ENCODE measurements around the gene SLC24A4. TPM values are rescaled to one million over a fixed set of nuclear protein-coding genes. Genes with fewer than 3 reads are reported as not detected.

The SLC24A4 gene
- total RNA-seq, 2 donors from 2014 or later: not detected

- Mint-ChIP-seq H3K4me3 (no peak overlapping the region), H3K36me3 (ENCODE audit: insufficient read depth in 2 of 2) (no peaks in the 10 kb centered on the region), H3K27ac (no peak overlapping the region), H3K9me3 (no peaks in the 10 kb centered on the region), H3K27me3 (ENCODE audit: low read depth) (no peaks in the 10 kb centered on the region), H3K4me1 (ENCODE audit: low read depth) (peaks cover 8% of the 10 kb centered on the region)
- DNase-seq (no peak), ATAC-seq (replicated peaks in 1 of 2) (no peak)
Measured at GRCh38 chr14:92421751-92422150, 98.8 kb downstream of the SLC24A4 start.

GRCh38 chr14:92425101-92425500, 102.1 kb downstream of the SLC24A4 start:
- Mint-ChIP-seq H3K9me3 (peaks cover 0 to 2% of the 10 kb centered on the region in 2 donors), H3K4me1 (ENCODE audit: low read depth) (peaks cover 8% of the 10 kb centered on the region), H3K27me3 (ENCODE audit: low read depth) (no peaks in the 10 kb centered on the region), H3K27ac (no peak overlapping the region), H3K36me3 (ENCODE audit: insufficient read depth in 2 of 2) (no peaks in the 10 kb centered on the region), H3K4me3 (no peak overlapping the region)
- ATAC-seq (replicated peaks in 1 of 2) (no peak), DNase-seq (no peak)

GRCh38 chr14:92426237-92426636, 103.3 kb downstream of the SLC24A4 start:
- H3K36me3 Mint-ChIP-seq (ENCODE audit: insufficient read depth in 2 of 2): no peaks in the 10 kb centered on the region
- H3K27me3 Mint-ChIP-seq (ENCODE audit: low read depth): peaks cover 4% of the 10 kb centered on the region
- DNase-seq (no peak), ATAC-seq (replicated peaks in 1 of 2) (no peak)
- peaks cover 8% of the 10 kb centered on the region for H3K4me1 Mint-ChIP-seq (ENCODE audit: low read depth)
- H3K27ac Mint-ChIP-seq: no peak overlapping the region
- H3K9me3 Mint-ChIP-seq: peaks cover 0 to 2% of the 10 kb centered on the region in 2 donors
- no peak overlapping the region for H3K4me3 Mint-ChIP-seq

GRCh38 chr14:92427096-92427495, 104.1 kb downstream of the SLC24A4 start:
- Mint-ChIP-seq H3K4me3 (no peak overlapping the region), H3K9me3 (peaks cover 0 to 2% of the 10 kb centered on the region in 2 donors), H3K4me1 (ENCODE audit: low read depth) (peaks cover 8% of the 10 kb centered on the region), H3K27me3 (ENCODE audit: low read depth) (peaks cover 5% of the 10 kb centered on the region), H3K27ac (peak overlapping the region; percentile 31), H3K36me3 (ENCODE audit: insufficient read depth in 2 of 2) (no peaks in the 10 kb centered on the region)
- no peak for DNase-seq
- ATAC-seq (replicated peaks in 1 of 2): no peak

GRCh38 chr14:92430686-92431085, 107.7 kb downstream of the SLC24A4 start:
- H3K27ac Mint-ChIP-seq: no peak overlapping the region
- H3K27me3 Mint-ChIP-seq (ENCODE audit: low read depth): peaks cover 5% of the 10 kb centered on the region
- peaks cover 0 to 2% of the 10 kb centered on the region in 2 donors for H3K9me3 Mint-ChIP-seq
- H3K4me1 Mint-ChIP-seq (ENCODE audit: low read depth): peaks cover 7% of the 10 kb centered on the region
- no peak for ATAC-seq (replicated peaks in 1 of 2)
- H3K4me3 Mint-ChIP-seq: no peak overlapping the region
- DNase-seq: no peak
- H3K36me3 Mint-ChIP-seq (ENCODE audit: insufficient read depth in 2 of 2): no peaks in the 10 kb centered on the region

GRCh38 chr14:92431199-92431725, 108.3 kb downstream of the SLC24A4 start:
- DNase-seq: no peak
- ATAC-seq (replicated peaks in 1 of 2): no peak
- Mint-ChIP-seq H3K9me3 (peaks cover 0 to 2% of the 10 kb centered on the region in 2 donors), H3K4me3 (no peak overlapping the region), H3K4me1 (ENCODE audit: low read depth) (peaks cover under 1% of the 10 kb centered on the region), H3K27me3 (ENCODE audit: low read depth) (peaks cover 5% of the 10 kb centered on the region), H3K27ac (no peak overlapping the region), H3K36me3 (ENCODE audit: insufficient read depth in 2 of 2) (no peaks in the 10 kb centered on the region)

GRCh38 chr14:92433407-92433806, 110.4 kb downstream of the SLC24A4 start:
- ATAC-seq (replicated peaks in 1 of 2) (no peak), DNase-seq (no peak)
- Mint-ChIP-seq H3K36me3 (ENCODE audit: insufficient read depth in 2 of 2) (no peaks in the 10 kb centered on the region), H3K4me3 (no peak overlapping the region), H3K27ac (no peak overlapping the region), H3K27me3 (ENCODE audit: low read depth) (peaks cover 5% of the 10 kb centered on the region), H3K9me3 (peaks cover under 1 to 2% of the 10 kb centered on the region in 2 donors), H3K4me1 (ENCODE audit: low read depth) (no peaks in the 10 kb centered on the region)

GRCh38 chr14:92435154-92435553, 112.2 kb downstream of the SLC24A4 start:
- H3K27ac Mint-ChIP-seq: no peak overlapping the region
- DNase-seq (no peak), ATAC-seq (replicated peaks in 1 of 2) (no peak)
- peaks cover 10% of the 10 kb centered on the region for H3K4me1 Mint-ChIP-seq (ENCODE audit: low read depth)
- H3K4me3 Mint-ChIP-seq: no peak overlapping the region
- H3K27me3 Mint-ChIP-seq (ENCODE audit: low read depth): peaks cover 5% of the 10 kb centered on the region
- peaks cover 0 to 2% of the 10 kb centered on the region in 2 donors for H3K9me3 Mint-ChIP-seq
- H3K36me3 Mint-ChIP-seq (ENCODE audit: insufficient read depth in 2 of 2): no peaks in the 10 kb centered on the region

- Mint-ChIP-seq H3K27ac (no peak overlapping the region), H3K27me3 (ENCODE audit: low read depth) (peaks cover under 1% of the 10 kb centered on the region), H3K4me3 (no peak overlapping the region), H3K4me1 (ENCODE audit: low read depth) (peaks cover 13% of the 10 kb centered on the region), H3K9me3 (peaks cover 0 to 2% of the 10 kb centered on the region in 2 donors), H3K36me3 (ENCODE audit: insufficient read depth in 2 of 2) (no peaks in the 10 kb centered on the region)
- DNase-seq (no peak), ATAC-seq (replicated peaks in 1 of 2) (no peak)
Measured at GRCh38 chr14:92436115-92436776, 113.3 kb downstream of the SLC24A4 start.

- no peak overlapping the region for H3K4me3 Mint-ChIP-seq
- H3K4me1 Mint-ChIP-seq (ENCODE audit: low read depth): peaks cover 13% of the 10 kb centered on the region
- H3K9me3 Mint-ChIP-seq: peaks cover 0 to 2% of the 10 kb centered on the region in 2 donors
- no peaks in the 10 kb centered on the region for H3K27me3 Mint-ChIP-seq (ENCODE audit: low read depth)
- no peak for ATAC-seq (replicated peaks in 1 of 2)
- DNase-seq: no peak
- H3K36me3 Mint-ChIP-seq (ENCODE audit: insufficient read depth in 2 of 2): no peaks in the 10 kb centered on the region
- no peak overlapping the region for H3K27ac Mint-ChIP-seq
Measured at GRCh38 chr14:92437309-92437708, 114.3 kb downstream of the SLC24A4 start.

GRCh38 chr14:92437729-92438285, 114.8 kb downstream of the SLC24A4 start:
- Mint-ChIP-seq H3K9me3 (peaks cover 0 to 2% of the 10 kb centered on the region in 2 donors), H3K27ac (no peak overlapping the region)
- ATAC-seq (replicated peaks in 1 of 2): no peak

GRCh38 chr14:92439537-92440344, 116.8 kb downstream of the SLC24A4 start:
- H3K36me3 Mint-ChIP-seq (ENCODE audit: insufficient read depth in 2 of 2): no peaks in the 10 kb centered on the region
- H3K4me3 Mint-ChIP-seq: no peak overlapping the region
- peaks cover 13% of the 10 kb centered on the region for H3K4me1 Mint-ChIP-seq (ENCODE audit: low read depth)
- H3K9me3 Mint-ChIP-seq: peaks cover 0 to 2% of the 10 kb centered on the region in 2 donors
- H3K27ac Mint-ChIP-seq: no peak overlapping the region
- no peak for DNase-seq
- no peaks in the 10 kb centered on the region for H3K27me3 Mint-ChIP-seq (ENCODE audit: low read depth)
- no peak for ATAC-seq (replicated peaks in 1 of 2)

More at GRCh38 chr14:92437729-92438285, 114.8 kb downstream of the SLC24A4 start:
- DNase-seq: no peak
- H3K27me3 Mint-ChIP-seq (ENCODE audit: low read depth): no peaks in the 10 kb centered on the region
- peaks cover 13% of the 10 kb centered on the region for H3K4me1 Mint-ChIP-seq (ENCODE audit: low read depth)
- no peaks in the 10 kb centered on the region for H3K36me3 Mint-ChIP-seq (ENCODE audit: insufficient read depth in 2 of 2)
- peak overlapping the region in 1 of 2 donors; percentile 8 for H3K4me3 Mint-ChIP-seq
